Mesendoderm (in vitro differentiated cells): ENCODE results near the gene PROCA1.

Source experiments
- DNase-seq: peaks from one replicate; pipeline ENCODE4 v3.0.0; 2013
- H2AK5ac ChIP-seq: 2 replicates; pipeline ENCODE4 v1.6.1; 2013; ENCODE audit warnings: low read length, inconsistent platforms
- H2BK120ac ChIP-seq: 2 replicates; pipeline ENCODE4 v1.6.1; 2013; ENCODE audit warnings: low read depth, mild to moderate bottlenecking, low read length, moderate library complexity, mixed read lengths
- H2BK15ac ChIP-seq: replicated peaks from 2 replicates; pipeline ENCODE4 v1.6.1; 2013; ENCODE audit warnings: low read depth, mild to moderate bottlenecking, moderate library complexity
- H2BK5ac ChIP-seq: 2 replicates; pipeline ENCODE4 v1.6.1; 2013; ENCODE audit warnings: low read length, inconsistent platforms
- H3K18ac ChIP-seq: 2 replicates; pipeline ENCODE4 v1.6.1; 2013; ENCODE audit warnings: mild to moderate bottlenecking, low read length, mixed read lengths
- H3K23ac ChIP-seq: one replicate; pipeline ENCODE4 v1.6.1; 2013; ENCODE audit warnings: low read length
- H3K27ac ChIP-seq: 2 replicates; pipeline ENCODE4 v1.5.1; 2013; ENCODE audit warnings: low read depth, mild to moderate bottlenecking, inconsistent platforms, low read length, moderate library complexity
- H3K27me3 ChIP-seq: 2 replicates; pipeline ENCODE4 v1.6.1; 2013; ENCODE audit warnings: low read length, control low read depth, mild to moderate bottlenecking, inconsistent platforms; ENCODE audit not compliant: insufficient read depth, poor library complexity
- H3K36me3 ChIP-seq: 2 replicates; pipeline ENCODE4 v1.6.1; 2013; ENCODE audit warnings: low read length, inconsistent platforms; ENCODE audit not compliant: control insufficient read depth, insufficient read depth
- H3K4ac ChIP-seq: one replicate; pipeline ENCODE4 v1.6.1; 2013; ENCODE audit warnings: low read depth, mild to moderate bottlenecking, low read length, moderate library complexity
- H3K4me1 ChIP-seq: 2 replicates; pipeline ENCODE4 v1.6.1; 2013; ENCODE audit warnings: low read depth, low read length, inconsistent platforms; ENCODE audit not compliant: control insufficient read depth
- H3K4me2 ChIP-seq: 2 replicates; pipeline ENCODE4 v1.6.1; 2013; ENCODE audit warnings: low read length
- H3K4me3 ChIP-seq: 2 replicates; pipeline ENCODE4 v1.5.1; 2013; ENCODE audit warnings: mild to moderate bottlenecking, low read length
- H3K56ac ChIP-seq: one replicate; pipeline ENCODE4 v1.6.1; 2013; ENCODE audit warnings: low read length
- H3K79me1 ChIP-seq: 2 replicates; pipeline ENCODE4 v1.6.1; 2013; ENCODE audit warnings: low read length, inconsistent platforms
- H3K79me2 ChIP-seq: 2 replicates; pipeline ENCODE4 v1.6.1; 2013; ENCODE audit warnings: mild to moderate bottlenecking, low read length; ENCODE audit not compliant: control insufficient read depth, insufficient read depth
- H3K9ac ChIP-seq: 2 replicates; pipeline ENCODE4 v1.6.1; 2013; ENCODE audit warnings: low read length, inconsistent platforms
- H4K5ac ChIP-seq: one replicate; pipeline ENCODE4 v1.6.1; 2013; ENCODE audit warnings: low read length
- H4K8ac ChIP-seq: one replicate; pipeline ENCODE4 v1.6.1; 2013; ENCODE audit warnings: low read depth, mild to moderate bottlenecking, control low read depth, low read length, moderate library complexity
- WGBS: extraction: QIAGEN DNeasy Blood & Tissue Kit; methylation state at CpG from one replicate; pipeline ENCODE4 v1.1.7; 2013; ENCODE audit warnings: low lambda C conversion rate, missing lambda C conversion rate; ENCODE audit not compliant: insufficient coverage; ENCODE audit errors: extremely low coverage; 5-methylcytosine and 5-hydroxymethylcytosine counted together

The PROCA1 gene

GRCh38 chr17:28689011-28689410 is 22.7 kb downstream of the PROCA1 start:
- H3K18ac ChIP-seq, result no peak overlapping the region
- no peaks in the 10 kb centered on the region for H3K79me2 ChIP-seq
- no peak overlapping the region for H2AK5ac ChIP-seq
- DNase-seq, result no peak
- WGBS, result no CpG with 5 or more reads among the region's 3 CpGs
- H3K4me1 ChIP-seq, result no peaks in the 10 kb centered on the region
- no peak overlapping the region for H3K9ac ChIP-seq
- no peak overlapping the region for H3K23ac ChIP-seq
- H3K79me1 ChIP-seq, result no peaks in the 10 kb centered on the region
- H3K27ac ChIP-seq, result no peak overlapping the region
- no peak overlapping the region for H4K8ac ChIP-seq
- no peak overlapping the region for H3K56ac ChIP-seq
- no peak overlapping the region for H3K4ac ChIP-seq
- no peaks in the 10 kb centered on the region for H3K27me3 ChIP-seq
- H3K36me3 ChIP-seq, result peaks cover 36% of the 10 kb centered on the region
- no peak overlapping the region for H2BK5ac ChIP-seq
- no peak overlapping the region for H3K4me3 ChIP-seq
- H2BK15ac ChIP-seq, result no peak overlapping the region
- H3K4me2 ChIP-seq, result no peak overlapping the region
- no peak overlapping the region for H2BK120ac ChIP-seq
- H4K5ac ChIP-seq, result no peak overlapping the region

DNA sequence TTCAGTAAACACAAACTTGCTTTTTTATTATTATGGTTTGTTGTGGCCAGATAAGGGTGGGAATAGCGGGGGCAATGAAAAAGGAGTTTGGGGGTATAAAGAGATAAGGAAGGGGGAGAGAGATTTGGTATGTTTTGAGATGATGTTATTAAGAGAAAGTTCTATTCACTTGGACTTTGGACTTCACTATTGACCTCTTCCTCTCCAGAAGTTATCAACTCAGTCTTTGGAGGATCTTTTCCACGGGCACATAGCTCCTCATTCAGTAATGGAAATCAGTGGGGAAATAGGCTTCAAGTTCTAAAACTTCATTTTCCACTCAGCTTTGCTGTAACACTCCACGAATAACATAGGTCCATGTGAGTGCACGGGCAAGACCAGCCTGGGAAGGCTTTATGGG is 23.2 kb downstream of the PROCA1 start:
- 100% methylated on average over 1 of the region's 4 CpGs for WGBS
- no peak for DNase-seq
- no peaks in the 10 kb centered on the region for H3K27me3 ChIP-seq

GRCh38 chr17:28686296-28686695 is 25.4 kb downstream of the PROCA1 start:
- no peak overlapping the region for H3K4me3 ChIP-seq
- no peak overlapping the region for H2BK120ac ChIP-seq
- H3K23ac ChIP-seq, result no peak overlapping the region
- no peak overlapping the region for H4K8ac ChIP-seq
- H3K79me2 ChIP-seq, result no peaks in the 10 kb centered on the region
- no peak overlapping the region for H3K56ac ChIP-seq
- H2BK15ac ChIP-seq, result no peak overlapping the region
- no peak overlapping the region for H4K5ac ChIP-seq
- no peak overlapping the region for H2BK5ac ChIP-seq
- no peaks in the 10 kb centered on the region for H3K27me3 ChIP-seq
- no peak overlapping the region for H2AK5ac ChIP-seq
- no peak overlapping the region for H3K9ac ChIP-seq
- H3K4me1 ChIP-seq, result no peaks in the 10 kb centered on the region
- WGBS, result no CpG with 5 or more reads among the region's 4 CpGs
- H3K27ac ChIP-seq, result no peak overlapping the region
- H3K4me2 ChIP-seq, result no peak overlapping the region
- peaks cover 48% of the 10 kb centered on the region for H3K36me3 ChIP-seq
- no peak for DNase-seq
- H3K4ac ChIP-seq, result no peak overlapping the region
- H3K79me1 ChIP-seq, result no peaks in the 10 kb centered on the region
- H3K18ac ChIP-seq, result no peak overlapping the region

More for the DNA sequence above, 23.2 kb downstream of the PROCA1 start:
- Histone ChIP-seq H3K18ac (no peak overlapping the region), H3K27ac (no peak overlapping the region), H3K23ac (no peak overlapping the region), H3K79me1 (no peaks in the 10 kb centered on the region), H3K4me3 (no peak overlapping the region), H3K4me1 (no peaks in the 10 kb centered on the region), H2AK5ac (no peak overlapping the region), H3K4ac (no peak overlapping the region), H3K36me3 (peaks cover 35% of the 10 kb centered on the region), H2BK120ac (no peak overlapping the region), H2BK5ac (no peak overlapping the region), H3K4me2 (no peak overlapping the region), H2BK15ac (no peak overlapping the region), H3K79me2 (no peaks in the 10 kb centered on the region), H3K56ac (no peak overlapping the region), H4K8ac (no peak overlapping the region), H3K9ac (no peak overlapping the region), H4K5ac (no peak overlapping the region)

- WGBS, result no CpG with 5 or more reads among the region's 5 CpGs
Observed at GRCh38 chr17:28685366-28685765, 26.3 kb downstream of the PROCA1 start.

DNA sequence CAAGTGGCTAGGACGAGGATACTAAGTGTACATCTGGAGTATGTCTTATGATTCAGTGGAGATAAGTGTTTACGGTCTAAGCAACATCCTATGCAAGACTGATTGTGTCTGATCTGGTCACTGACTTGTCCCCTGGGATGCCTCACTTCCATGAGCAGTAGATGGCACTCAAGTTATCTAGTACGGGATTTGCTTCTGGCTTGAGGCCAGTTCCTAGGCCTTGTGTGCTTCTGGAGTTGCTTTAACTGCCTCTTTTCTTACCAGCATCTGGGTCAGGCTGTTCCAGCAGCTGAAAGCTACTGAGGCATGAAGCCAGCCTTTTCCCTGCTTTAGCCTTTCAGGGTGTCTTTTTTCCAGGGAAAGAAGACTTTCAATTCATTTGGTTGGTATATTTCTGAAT is 26.7 kb downstream of the PROCA1 start:
- Histone ChIP-seq H2AK5ac (no peak overlapping the region), H3K79me2 (no peaks in the 10 kb centered on the region), H3K4ac (no peak overlapping the region), H2BK15ac (no peak overlapping the region), H2BK5ac (no peak overlapping the region), H3K18ac (no peak overlapping the region), H3K4me1 (no peaks in the 10 kb centered on the region), H3K36me3 (peaks cover 43% of the 10 kb centered on the region), H3K27me3 (no peaks in the 10 kb centered on the region), H3K79me1 (no peaks in the 10 kb centered on the region), H2BK120ac (no peak overlapping the region), H4K8ac (no peak overlapping the region), H3K23ac (no peak overlapping the region), H3K56ac (no peak overlapping the region), H3K4me2 (no peak overlapping the region), H3K27ac (no peak overlapping the region), H3K9ac (no peak overlapping the region), H4K5ac (no peak overlapping the region), H3K4me3 (no peak overlapping the region)
- DNase-seq, result no peak
- no CpG with 5 or more reads among the region's 3 CpGs for WGBS

More at GRCh38 chr17:28685366-28685765, 26.3 kb downstream of the PROCA1 start:
- no peaks in the 10 kb centered on the region for H3K4me1 ChIP-seq
- no peak overlapping the region for H2BK5ac ChIP-seq
- no peak overlapping the region for H4K8ac ChIP-seq
- no peaks in the 10 kb centered on the region for H3K79me2 ChIP-seq
- no peak overlapping the region for H3K4me3 ChIP-seq
- H2AK5ac ChIP-seq, result no peak overlapping the region
- no peak overlapping the region for H3K4me2 ChIP-seq
- no peak overlapping the region for H3K4ac ChIP-seq
- peaks cover 44% of the 10 kb centered on the region for H3K36me3 ChIP-seq
- no peak for DNase-seq
- no peak overlapping the region for H2BK120ac ChIP-seq
- no peak overlapping the region for H3K23ac ChIP-seq
- H3K27ac ChIP-seq, result no peak overlapping the region
- no peak overlapping the region for H3K9ac ChIP-seq
- no peaks in the 10 kb centered on the region for H3K79me1 ChIP-seq
- no peaks in the 10 kb centered on the region for H3K27me3 ChIP-seq
- no peak overlapping the region for H3K56ac ChIP-seq
- H2BK15ac ChIP-seq, result no peak overlapping the region
- no peak overlapping the region for H3K18ac ChIP-seq
- H4K5ac ChIP-seq, result no peak overlapping the region

DNA sequence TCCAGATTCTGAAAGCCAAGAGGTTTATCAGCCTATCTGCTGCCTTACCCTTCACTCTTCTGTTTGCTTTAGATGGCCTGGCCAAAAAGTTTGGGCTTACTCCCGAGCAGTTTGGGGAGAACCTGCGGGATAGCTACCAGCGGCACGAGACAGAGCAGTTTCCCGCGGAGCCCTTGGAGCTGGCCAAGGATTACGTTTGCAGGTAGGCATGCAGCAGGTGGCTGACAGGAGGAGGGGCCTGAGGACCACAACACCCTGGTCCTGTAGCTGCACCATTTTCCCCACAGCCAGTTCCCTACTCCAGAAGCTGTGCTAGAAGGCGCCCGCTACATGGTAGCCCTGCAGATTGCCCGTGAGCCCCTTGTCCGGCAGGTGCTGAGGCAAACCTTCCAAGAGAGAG is 29.0 kb downstream of the PROCA1 start:
- Histone ChIP-seq H2BK120ac (no peak overlapping the region), H3K4me3 (no peak overlapping the region), H3K4me2 (no peak overlapping the region), H2AK5ac (no peak overlapping the region), H3K56ac (no peak overlapping the region), H3K27ac (no peak overlapping the region), H3K23ac (no peak overlapping the region), H3K9ac (no peak overlapping the region), H3K4ac (no peak overlapping the region), H4K8ac (no peak overlapping the region), H4K5ac (no peak overlapping the region), H3K18ac (no peak overlapping the region), H3K4me1 (no peaks in the 10 kb centered on the region), H3K27me3 (no peaks in the 10 kb centered on the region), H3K79me2 (no peaks in the 10 kb centered on the region), H2BK5ac (no peak overlapping the region), H2BK15ac (no peak overlapping the region), H3K79me1 (no peaks in the 10 kb centered on the region), H3K36me3 (peaks cover 43% of the 10 kb centered on the region)
- no peak for DNase-seq
- no CpG with 5 or more reads among the region's 11 CpGs for WGBS
